ENCODE data around the gene C2CD3. TPM values are rescaled to one million over a fixed set of nuclear protein-coding genes. Genes with fewer than 3 reads are reported as not detected.

C2CD3 gene
- total RNA-seq, 1 experiment from 2014 or later, result 22.0 TPM

DNA sequence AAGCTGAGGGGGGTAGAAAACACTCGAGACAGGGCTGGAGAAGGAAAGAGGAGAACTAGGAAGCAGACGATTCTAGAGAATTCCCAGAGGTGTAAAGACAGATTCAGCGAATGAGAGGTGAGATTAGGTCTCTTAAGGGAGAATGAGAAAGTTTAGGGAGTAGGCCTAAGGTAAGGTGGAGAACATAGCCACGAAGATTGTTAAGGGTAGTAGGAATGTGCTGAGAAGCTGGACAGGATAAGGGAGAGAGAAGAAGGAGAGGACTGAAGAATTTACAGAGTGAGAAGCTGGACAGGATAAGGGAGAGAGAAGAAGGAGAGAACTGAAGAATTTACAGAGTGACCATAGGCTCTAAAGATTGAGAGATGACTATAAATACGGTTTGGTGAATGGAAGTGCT, 1.2 kb upstream of the C2CD3 start:
- Histone ChIP-seq H3T11ph (ENCODE audit: low read length) (no peak overlapping the region), H2BK5ac (ENCODE audit: insufficient read length, low read length) (no peak overlapping the region), H3K14ac (ENCODE audit: insufficient read depth, low read length) (no peak overlapping the region), H3K4me2 (ENCODE audit: insufficient read depth, insufficient read length, low read length) (peak overlapping the region; percentile 97), H3K9ac (ENCODE audit: extremely low read depth, insufficient read length, low read length) (peak overlapping the region; percentile 80), H3K27me3 (ENCODE audit: insufficient read depth, low read length) (no peaks in the 10 kb centered on the region), H3K23ac (ENCODE audit: insufficient read length, low read depth, low read length) (no peak overlapping the region), H4K91ac (ENCODE audit: insufficient read length, low read depth, low read length) (no peak overlapping the region), H2BK12ac (ENCODE audit: insufficient read length, low read depth, low read length) (no peak overlapping the region), H3K9me3 (ENCODE audit: control insufficient read depth, low read depth, low read length) (no peaks in the 10 kb centered on the region), H2AFZ (ENCODE audit: low read length) (no peak overlapping the region), H2BK120ac (ENCODE audit: low read depth, low read length, poor library complexity, severe bottlenecking) (no peak overlapping the region), H3K18ac (ENCODE audit: insufficient read length, low read depth, low read length) (no peak overlapping the region), H2BK15ac (ENCODE audit: low read depth, low read length) (no peak overlapping the region), H3K4ac (ENCODE audit: low read depth, low read length) (no peak overlapping the region), H3K79me2 (ENCODE audit: insufficient read depth, low read length) (peaks cover 8% of the 10 kb centered on the region; the same call in 1 of the 2 replicates), H3K23me2 (ENCODE audit: insufficient read length, low read depth, low read length, poor library complexity, severe bottlenecking) (peaks cover 19% of the 10 kb centered on the region), H2AK5ac (ENCODE audit: insufficient read length, low read length) (no peak overlapping the region), H3K4me1 (ENCODE audit: insufficient read depth, low read length) (peaks cover 2% of the 10 kb centered on the region; the same call in 1 of the 2 replicates), H2BK20ac (ENCODE audit: low read depth, low read length, poor library complexity, severe bottlenecking) (no peak overlapping the region), H4K5ac (ENCODE audit: insufficient read length, low read depth, low read length) (no peak overlapping the region), H3K27ac (ENCODE audit: insufficient read length, low read depth, low read length) (no peak overlapping the region), H4K20me1 (ENCODE audit: control insufficient read depth, insufficient read depth, insufficient read length) (no peaks in the 10 kb centered on the region), H4K8ac (replicated peaks; ENCODE audit: insufficient read length, low read depth, low read length) (no peak overlapping the region), H3K79me1 (ENCODE audit: insufficient read depth, low read depth, low read length, poor library complexity, severe bottlenecking) (peaks cover 5% of the 10 kb centered on the region), H3K56ac (ENCODE audit: insufficient read length, low read depth, low read length) (no peak overlapping the region)
- peaks cover 3% of the 10 kb centered on the region in 2 experiments for H3K4me1 Mint-ChIP-seq
- DNase-seq, result no peak
- TF ChIP-seq, protein P1, sequence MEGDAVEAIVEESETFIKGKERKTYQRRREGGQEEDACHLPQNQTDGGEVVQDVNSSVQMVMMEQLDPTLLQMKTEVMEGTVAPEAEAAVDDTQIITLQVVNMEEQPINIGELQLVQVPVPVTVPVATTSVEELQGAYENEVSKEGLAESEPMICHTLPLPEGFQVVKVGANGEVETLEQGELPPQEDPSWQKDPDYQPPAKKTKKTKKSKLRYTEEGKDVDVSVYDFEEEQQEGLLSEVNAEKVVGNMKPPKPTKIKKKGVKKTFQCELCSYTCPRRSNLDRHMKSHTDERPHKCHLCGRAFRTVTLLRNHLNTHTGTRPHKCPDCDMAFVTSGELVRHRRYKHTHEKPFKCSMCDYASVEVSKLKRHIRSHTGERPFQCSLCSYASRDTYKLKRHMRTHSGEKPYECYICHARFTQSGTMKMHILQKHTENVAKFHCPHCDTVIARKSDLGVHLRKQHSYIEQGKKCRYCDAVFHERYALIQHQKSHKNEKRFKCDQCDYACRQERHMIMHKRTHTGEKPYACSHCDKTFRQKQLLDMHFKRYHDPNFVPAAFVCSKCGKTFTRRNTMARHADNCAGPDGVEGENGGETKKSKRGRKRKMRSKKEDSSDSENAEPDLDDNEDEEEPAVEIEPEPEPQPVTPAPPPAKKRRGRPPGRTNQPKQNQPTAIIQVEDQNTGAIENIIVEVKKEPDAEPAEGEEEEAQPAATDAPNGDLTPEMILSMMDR (conservative IDR thresholded peaks at IDR 0.05), result no peak
- no CpG with 5 or more reads among the region's 5 CpGs for WGBS (ENCODE audit: extremely low coverage, insufficient read length, low lambda C conversion rate)
- H3K36me3 Mint-ChIP-seq (ENCODE audit: insufficient read depth in 1 of 3, low read depth in 3 of 3), result peaks cover 0 to 11% (median 9%) of the 10 kb centered on the region in 3 experiments; a peak in 4 of 7 replicates
- H3K27me3 Mint-ChIP-seq (ENCODE audit: low read depth), result no peaks in the 10 kb centered on the region
- H3K27ac Mint-ChIP-seq, result no peak overlapping the region
- no peaks in the 10 kb centered on the region for H3K9me3 Mint-ChIP-seq
- H3K4me3 Mint-ChIP-seq, result no peak overlapping the region

All from H9 (cell line).